DMS 273 (cell line): ENCODE measurements around the gene REPS2.

Experiments used
- DNase-seq: peaks from one replicate; lab custom pipeline; 2025; ENCODE audit not compliant: unreplicated experiment; lab: John Stamatoyannopoulos, UW

The REPS2 gene

DNA sequence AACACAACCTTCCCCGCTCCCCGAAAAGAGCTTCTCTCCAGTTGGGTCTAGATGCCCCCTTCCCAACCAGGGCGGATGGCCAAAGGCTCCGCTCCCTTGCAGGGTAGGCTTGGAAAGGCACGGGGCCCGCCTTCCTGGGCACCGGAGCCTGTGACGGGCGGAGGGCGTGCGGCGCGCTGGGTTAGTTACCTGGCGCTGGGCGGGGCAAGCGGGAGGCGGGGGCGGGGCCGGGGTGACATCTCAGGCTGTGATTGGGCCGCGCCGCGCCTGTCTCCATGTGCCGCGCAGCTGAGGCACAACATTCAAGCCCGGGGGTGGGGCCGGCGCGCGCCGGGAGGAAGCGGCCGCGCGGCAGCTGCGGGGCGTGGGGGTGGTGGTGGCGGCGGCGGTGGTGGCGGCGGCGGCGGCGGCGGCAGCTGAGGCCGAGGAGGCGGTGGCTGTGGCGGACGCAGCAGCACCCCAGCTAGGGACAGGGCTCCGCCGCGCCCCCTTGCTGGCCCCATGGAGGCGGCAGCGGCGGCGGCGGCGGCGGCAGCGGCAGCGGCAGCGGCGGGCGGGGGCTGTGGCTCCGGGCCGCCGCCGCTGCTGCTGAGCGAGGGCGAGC is at the start of gene REPS2:
TSS of gene REPS2 (plus strand) at position 298 of the 604 bp plus-strand sequence. CDS start at position 502, 204 bp downstream.
- peak; percentile 94 for DNase-seq

GRCh38 chrX:16897445-16897844 is 49.0 kb upstream of the REPS2 start:
- DNase-seq = no peak

DNA sequence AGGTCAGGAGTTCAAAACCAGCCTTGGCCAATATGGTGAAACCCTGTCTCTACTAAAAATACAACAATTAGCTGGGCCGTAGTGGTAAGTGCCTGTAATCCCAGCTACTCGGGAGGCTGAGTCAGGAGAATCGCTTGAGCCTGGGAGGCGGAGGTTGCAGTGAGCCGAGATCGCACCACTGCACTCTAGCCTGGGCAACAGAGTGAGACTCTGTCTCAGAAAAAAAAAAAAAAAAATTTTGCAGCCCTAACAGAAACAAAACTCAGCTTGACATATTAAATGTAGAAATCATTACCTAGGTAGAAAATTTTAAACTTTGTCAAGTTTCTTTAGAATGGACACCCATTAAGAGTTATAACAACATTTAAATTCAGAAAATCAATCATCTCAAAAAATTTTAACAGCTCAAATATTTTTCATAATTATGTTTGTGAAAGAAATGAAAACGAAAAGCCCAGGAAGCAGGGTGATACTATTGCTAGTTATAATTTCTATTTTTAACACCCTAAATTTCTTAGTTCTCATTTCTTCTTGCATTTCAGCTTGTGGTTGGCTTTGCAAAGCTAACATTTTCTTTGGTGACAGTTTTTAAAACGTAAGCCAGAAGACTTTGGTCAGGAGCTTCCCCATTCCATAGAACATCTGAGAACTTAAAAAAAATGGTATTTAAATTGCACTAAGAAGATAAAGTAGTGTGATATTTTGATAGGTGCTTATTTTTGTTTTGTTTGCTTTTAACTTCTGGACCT is 43.0 kb upstream of the REPS2 start:
- no peak for DNase-seq

DNA sequence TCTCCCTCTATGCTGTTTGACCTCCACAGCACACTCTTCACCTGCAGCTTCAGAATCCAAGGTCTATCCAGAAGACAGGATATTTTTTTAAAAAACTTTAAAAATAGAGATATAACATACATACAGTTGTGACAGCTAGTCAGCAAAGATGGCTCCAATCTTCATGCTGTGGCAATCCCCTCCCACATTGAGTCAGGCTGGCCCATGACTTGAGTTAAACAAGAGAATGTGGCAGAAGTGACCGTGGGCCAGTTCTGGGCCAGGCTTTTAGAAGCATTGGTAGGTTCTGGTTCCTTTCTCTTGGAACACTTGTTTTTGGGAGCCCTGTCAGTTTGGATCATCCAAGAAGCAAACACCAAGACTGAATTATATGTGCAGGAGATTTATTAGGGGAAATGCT is 36.1 kb upstream of the REPS2 start:
- no peak for DNase-seq

- no peak for DNase-seq
Observed at GRCh38 chrX:16914058-16914457, 32.4 kb upstream of the REPS2 start.

DNA sequence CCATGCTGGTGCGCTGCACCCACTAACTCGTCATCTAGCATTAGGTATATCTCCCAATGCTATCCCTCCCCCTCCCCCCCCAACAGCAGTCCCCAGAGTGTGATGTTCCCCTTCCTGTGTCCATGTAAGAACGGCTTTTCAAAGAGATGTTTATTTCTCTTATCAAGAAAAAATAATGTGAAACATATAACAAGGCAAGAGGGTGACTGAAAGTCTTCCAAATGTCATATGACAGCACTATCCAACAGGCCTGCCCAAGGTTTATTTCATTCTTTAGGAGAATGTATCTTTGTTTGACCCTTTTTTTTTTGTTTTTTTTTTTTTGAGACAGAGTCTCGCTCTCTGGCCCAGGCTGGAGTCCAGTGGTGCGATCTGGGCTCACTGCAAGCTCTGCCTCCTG is 29.9 kb upstream of the REPS2 start:
- DNase-seq = no peak

- DNase-seq = no peak
Observed at GRCh38 chrX:16917120-16917519, 29.3 kb upstream of the REPS2 start.

- DNase-seq = no peak
Observed at GRCh38 chrX:16918979-16919378, 27.5 kb upstream of the REPS2 start.

GRCh38 chrX:16920075-16920474 is 26.4 kb upstream of the REPS2 start:
- no peak for DNase-seq

GRCh38 chrX:16923157-16923556 is 23.3 kb upstream of the REPS2 start:
- no peak for DNase-seq

DNA sequence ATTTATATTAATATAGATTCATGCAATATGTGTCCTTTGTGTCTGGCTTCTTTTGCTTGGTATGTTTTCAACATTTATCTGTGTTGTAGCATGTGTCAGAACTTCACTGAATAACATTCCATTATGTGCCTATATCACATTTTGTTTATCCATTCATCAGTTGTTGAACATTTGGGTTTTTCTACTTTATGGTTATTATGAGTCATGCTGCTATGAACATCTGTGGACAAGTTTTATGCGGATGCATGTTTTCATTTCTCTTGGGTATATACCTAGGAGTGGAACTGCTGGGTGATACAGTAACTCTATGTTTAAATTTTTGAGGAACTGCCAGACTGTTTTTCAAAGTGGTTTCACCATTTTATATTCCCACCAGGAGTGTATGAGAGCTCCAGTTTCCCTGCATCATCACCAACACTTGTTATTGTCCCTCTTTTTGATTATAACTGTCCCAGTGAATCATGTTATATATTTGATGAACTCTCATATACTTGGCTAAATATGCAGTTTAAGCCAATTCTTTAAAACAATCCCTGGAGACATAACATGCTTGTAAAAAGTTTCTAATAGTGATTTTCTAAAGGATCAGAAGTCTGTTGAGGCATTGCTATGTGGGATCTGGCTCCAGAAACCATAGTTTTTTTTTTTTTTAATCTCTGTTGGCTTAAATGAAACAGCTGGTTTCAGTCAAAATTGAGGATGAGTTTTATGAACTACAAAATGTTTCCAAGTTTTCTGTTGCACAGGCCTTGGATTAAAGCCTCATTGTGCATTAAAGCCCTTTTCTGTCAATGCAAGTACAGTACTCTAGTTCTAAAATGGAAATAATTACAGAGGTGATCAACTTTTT is 21.6 kb upstream of the REPS2 start:
- no peak for DNase-seq

DNA sequence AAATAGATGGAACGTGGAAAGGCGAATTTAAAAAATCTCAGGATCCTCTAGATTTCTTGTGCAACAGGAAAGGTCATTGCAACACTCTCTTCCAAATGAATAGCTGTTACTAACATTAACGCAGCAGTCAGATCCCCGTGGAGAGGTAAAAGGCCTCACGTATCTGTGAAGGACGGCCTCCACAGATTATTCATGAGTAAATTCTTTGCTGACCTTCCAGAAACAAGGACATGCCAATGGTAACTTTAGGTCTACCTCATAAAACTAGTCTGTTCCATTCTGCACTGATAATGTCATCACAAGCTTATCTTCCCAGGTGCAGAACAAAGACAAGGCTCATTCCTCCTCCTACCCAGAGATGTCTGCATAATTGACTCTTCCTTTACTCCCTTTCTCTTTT is 16.1 kb upstream of the REPS2 start:
- DNase-seq = no peak

GRCh38 chrX:16931371-16931770 is 15.1 kb upstream of the REPS2 start:
- DNase-seq = peak; percentile 92

- DNase-seq = peak; percentile 44
Observed at GRCh38 chrX:16931855-16932575, 14.4 kb upstream of the REPS2 start.

DNA sequence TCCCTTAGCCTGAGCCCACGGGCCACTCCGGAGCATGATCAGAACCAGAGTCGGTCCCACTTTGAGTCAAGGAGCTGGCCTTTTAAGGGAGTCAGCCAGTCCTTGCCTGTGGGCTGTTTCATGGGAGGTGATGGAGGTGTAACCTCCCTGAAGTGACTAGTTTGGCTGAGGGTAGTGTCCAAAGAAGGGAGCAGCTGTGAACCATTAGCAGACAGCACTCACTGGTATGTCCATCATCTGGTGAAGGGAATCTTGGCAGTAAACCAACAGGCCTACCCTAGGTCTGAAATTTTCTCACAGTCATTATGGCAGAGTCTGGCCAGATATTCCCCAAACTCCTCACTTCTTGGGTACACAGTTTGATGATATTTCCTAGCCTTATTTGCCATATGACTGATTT is 12.3 kb upstream of the REPS2 start:
- peak; percentile 87 for DNase-seq

- DNase-seq = peak; percentile 44
Observed at GRCh38 chrX:16946971-16947562, 609 bp downstream of the REPS2 start.

DNA sequence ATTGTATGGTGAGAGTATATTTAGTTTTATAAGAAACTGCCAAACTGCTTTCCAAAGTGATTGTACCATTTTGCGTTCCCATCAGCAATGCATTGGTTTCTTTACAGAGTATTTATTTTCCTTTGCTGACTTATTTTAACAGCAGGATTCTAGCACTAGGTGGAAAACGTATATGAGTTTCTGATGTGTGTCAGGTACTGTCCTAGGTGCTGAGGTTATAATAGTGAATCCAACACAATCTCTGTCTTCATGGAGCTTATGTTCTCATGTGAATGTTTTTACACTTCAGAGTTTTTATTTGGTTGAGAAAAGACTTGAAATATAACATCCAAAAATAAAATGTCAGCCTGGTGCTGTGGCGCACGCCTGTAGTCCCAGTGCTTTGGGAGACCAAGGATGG is 4.0 kb downstream of the REPS2 start:
- DNase-seq = no peak

GRCh38 chrX:16953606-16954211 is 7.3 kb downstream of the REPS2 start:
- no peak for DNase-seq

DNA sequence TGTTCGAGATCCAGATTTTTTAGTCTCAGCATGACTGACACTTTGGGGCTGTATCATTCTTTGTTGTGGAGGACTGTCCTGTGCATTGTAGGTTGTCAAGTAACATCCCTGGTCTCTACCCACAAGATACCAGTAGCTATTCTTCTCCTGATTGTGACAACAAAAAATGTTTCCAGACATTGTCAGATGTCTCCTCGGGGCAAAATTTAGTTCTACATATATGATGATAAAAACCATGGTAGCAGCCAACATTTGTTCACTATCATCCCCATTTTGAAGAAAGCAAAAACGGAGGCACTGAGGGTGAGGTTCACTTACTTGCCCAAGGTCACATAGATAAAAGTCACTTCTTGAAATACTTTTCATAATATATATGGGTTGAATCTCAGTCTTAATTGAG is 11.3 kb downstream of the REPS2 start:
- DNase-seq = no peak

DNA sequence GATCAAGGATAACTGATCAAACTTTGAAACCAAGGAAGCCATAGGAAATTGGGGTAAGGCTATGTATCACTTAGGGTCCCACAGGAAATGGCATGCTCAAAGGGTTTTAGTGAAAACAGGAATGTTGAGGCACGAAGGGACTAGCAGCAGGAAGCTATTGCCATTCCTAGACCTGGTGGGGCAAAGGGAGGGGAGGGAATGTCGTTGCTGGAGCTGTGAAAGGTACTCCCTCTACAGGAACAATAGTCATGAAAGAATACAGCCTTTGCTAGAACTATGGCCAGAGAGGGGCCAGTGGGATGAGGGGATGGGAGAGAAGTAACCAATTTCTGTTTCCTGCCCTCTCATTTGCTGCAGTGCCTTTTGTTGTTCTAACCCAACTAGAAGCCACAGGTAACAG is 11.9 kb downstream of the REPS2 start:
- DNase-seq = no peak
